Heart right ventricle (tissue), 16 donors: ENCODE data around the gene SCN11A. TPM values are rescaled to one million over a fixed set of nuclear protein-coding genes. Genes with fewer than 3 reads are reported as not detected.
"Not testable (repeated sequence)": the region's sequence is repeated elsewhere in the genome, so short reads cannot be mapped to it uniquely, and the experiment has no call there.

ENCODE experiments used
- ATAC-seq, 8 donors: fragments of 200-7000 bp; cut with Tn5 transposase; one replicate each; pipeline ENCODE4 v1.9.1; 2020; ENCODE audit warnings: mild to moderate bottlenecking in 8 of 8, moderate library complexity in 8 of 8, moderate number of reproducible peaks in 1 of 8
- DNase-seq, 2 donors: peaks; one replicate each; pipeline ENCODE4 v3.0.0-alpha.2; 2020
- H3K27ac ChIP-seq, 10 donors: fragments of 200-600 bp; sonication (generic) in 2 of 10; one replicate each; pipeline versions ENCODE4 v1.5.0 to v1.8.0; 2020 to 2022; ENCODE audit warnings: mild to moderate bottlenecking in 3 of 10
- H3K27me3 ChIP-seq, 7 donors: fragments of 200-600 bp; one replicate each; pipeline ENCODE4 v1.8.0; 2021 to 2022; ENCODE audit warnings: mild to moderate bottlenecking in 2 of 7
- H3K36me3 ChIP-seq, 9 donors: fragments of 200-600 bp; sonication (generic) in 1 of 9; one replicate each; pipeline versions ENCODE4 v1.5.0 to v1.8.0; 2020 to 2022; ENCODE audit warnings: mild to moderate bottlenecking in 2 of 9
- H3K4me1 ChIP-seq, 9 donors: fragments of 200-600 bp; sonication (generic) in 1 of 9; one replicate each; pipeline versions ENCODE4 v1.5.0 to v1.8.0; 2020 to 2022; ENCODE audit warnings: mild to moderate bottlenecking in 4 of 9
- H3K4me3 ChIP-seq, 10 donors: fragments of 200-600 bp; sonication (generic) in 2 of 10; one replicate each; pipeline versions ENCODE4 v1.5.0 to v1.8.0; 2020 to 2022; ENCODE audit warnings: mild to moderate bottlenecking in 7 of 10, moderate library complexity in 2 of 10
- H3K9me3 ChIP-seq, 11 donors: fragments of 200-600 bp in 10 of 11; sonication (generic) in 2 of 11; one replicate each; pipeline versions ENCODE4 v1.5.0 to v1.8.0; 2013 to 2022; ENCODE audit warnings: mild to moderate bottlenecking in 2 of 11, control low read depth in 1 of 11, moderate library complexity in 1 of 11
- WGBS, 2 donors: extraction: QIAGEN DNeasy Blood & Tissue Kit; methylation state at CpG; one replicate each; pipeline ENCODE4 v1.1.7; 2013; ENCODE audit warnings: inconsistent platforms in 1 of 2; 5-methylcytosine and 5-hydroxymethylcytosine counted together
- intact Hi-C, 10 donors: fragments of 100-400 bp; cut with DNase I; formaldehyde crosslinking; loops; one replicate each; pipeline versions ENCODE4 v1.11.1 to v1.14.2; 2022
- polyA plus RNA-seq, 2 donors: library from polyadenylated mRNA; stranded (reverse); fragments of 200-250 nt; gene quantifications; one replicate each; pipeline ENCODE4 v1.2.3, GENCODE V29; 2013
- total RNA-seq, 10 donors: library from RNA; stranded (reverse); fragmentation: NEBNext Ultra II Directional in 3 of 10; extraction: Animal tissue kit (Norgen Biotek cat#: 25700) in 3 of 10; gene quantifications; one replicate each; pipeline versions ENCODE4 v1.2.1 to v1.2.4, GENCODE V29; 2021 to 2023
- TF ChIP-seq, protein P1 (sequence below), 9 donors: fragments of 200-600 bp; sonication (generic) in 2 of 9; IDR thresholded peaks; one replicate each; pipeline versions ENCODE4 v1.5.0 to v1.8.0; 2021 to 2022; ENCODE audit warnings: antibody characterized with exemption in 9 of 9, mild to moderate bottlenecking in 5 of 9, moderate library complexity in 1 of 9
- donor health status: Arrhythmogenic right ventricular cardiomyopathy.
- donor health status: ischemic (EF 13 %, LVEDD 7.1; RV severe dilation, severe dysfunction).
- donor health status: healthy with polysubstance abuse.
- donor health status: DM: no; HTN: yes; CAD: no.
- donor health status: DM: no; HTN: no; CAD: no.
- donor health status: ischemic (EF 25% LVEDD 6.9; RV normal size, moderate dysfunction).
- donor health status: ischemic (EF 25% LVEDD 5.7; RV mildly dilated, moderate dysfunction).
- donor health status: healthy.
- donor health status: DM: yes; HTN: yes; CAD: no.
- donor health status: Ischemic cardiomyopathy.
- donor health status: ischemic (EF 35%, LVEDD 5.7; RV mildly dilated, moderate dysfunction).
- donor health status: nonischemic (EF 11% LVEDD 7.7; RV severe dilation, severe dysfunction).
- donor health status: DM: yes; HTN: yes; CAD: no.
- donor health status: PGD.
- donor health status: ischemic (EF 29% LVEDD 5.4; RV normal size, mild dysfunction).
- donor health status: nonischemic (EF 23%, LVEDD 6.1; RV moderate dilation, normal function).

Gene SCN11A
- total and polyA plus RNA-seq, 12 donors, result 0.01 to 0.15 (median 0.07) TPM; not detected in 2

DNA sequence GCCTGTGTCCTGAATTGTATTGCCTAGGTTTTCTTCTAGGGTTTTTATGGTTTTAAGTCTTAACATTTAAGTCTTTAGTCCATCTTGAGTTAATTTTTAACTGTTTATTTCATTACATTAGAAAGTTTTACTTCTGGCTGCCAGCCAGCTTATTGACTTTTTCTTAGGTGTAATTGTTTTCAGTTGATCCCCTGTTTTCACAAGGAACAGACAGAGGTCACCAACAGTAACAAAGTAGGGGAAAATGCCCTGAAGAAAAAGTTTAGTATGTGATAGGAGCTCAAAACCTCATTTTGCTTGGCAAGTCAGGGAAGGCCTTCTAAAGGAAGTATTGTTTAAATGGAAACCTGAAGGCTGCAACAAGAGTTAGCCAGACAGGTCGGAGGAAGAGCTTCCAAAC lies 10.4 kb upstream of the SCN11A start:
- Histone ChIP-seq H3K27me3 (no peaks in the 10 kb centered on the region), H3K4me1 (peaks cover 0 to 3% (median 0%) of the 10 kb centered on the region in 9 donors), H3K36me3 (peaks cover 0 to 32% (median 8%) of the 10 kb centered on the region in 9 donors), H3K9me3 (no peaks in the 10 kb centered on the region), H3K27ac (no peak overlapping the region), H3K4me3 (no peak overlapping the region)
- intact Hi-C loops, result no loop called here
- WGBS, 2 donors, result 77 to 86% methylated on average over 1 of the region's 1 CpG
- DNase-seq (no peak), ATAC-seq (no peak)
- TF ChIP-seq, protein P1, sequence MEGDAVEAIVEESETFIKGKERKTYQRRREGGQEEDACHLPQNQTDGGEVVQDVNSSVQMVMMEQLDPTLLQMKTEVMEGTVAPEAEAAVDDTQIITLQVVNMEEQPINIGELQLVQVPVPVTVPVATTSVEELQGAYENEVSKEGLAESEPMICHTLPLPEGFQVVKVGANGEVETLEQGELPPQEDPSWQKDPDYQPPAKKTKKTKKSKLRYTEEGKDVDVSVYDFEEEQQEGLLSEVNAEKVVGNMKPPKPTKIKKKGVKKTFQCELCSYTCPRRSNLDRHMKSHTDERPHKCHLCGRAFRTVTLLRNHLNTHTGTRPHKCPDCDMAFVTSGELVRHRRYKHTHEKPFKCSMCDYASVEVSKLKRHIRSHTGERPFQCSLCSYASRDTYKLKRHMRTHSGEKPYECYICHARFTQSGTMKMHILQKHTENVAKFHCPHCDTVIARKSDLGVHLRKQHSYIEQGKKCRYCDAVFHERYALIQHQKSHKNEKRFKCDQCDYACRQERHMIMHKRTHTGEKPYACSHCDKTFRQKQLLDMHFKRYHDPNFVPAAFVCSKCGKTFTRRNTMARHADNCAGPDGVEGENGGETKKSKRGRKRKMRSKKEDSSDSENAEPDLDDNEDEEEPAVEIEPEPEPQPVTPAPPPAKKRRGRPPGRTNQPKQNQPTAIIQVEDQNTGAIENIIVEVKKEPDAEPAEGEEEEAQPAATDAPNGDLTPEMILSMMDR (IDR thresholded peaks at IDR 0.05), result no peak

DNA sequence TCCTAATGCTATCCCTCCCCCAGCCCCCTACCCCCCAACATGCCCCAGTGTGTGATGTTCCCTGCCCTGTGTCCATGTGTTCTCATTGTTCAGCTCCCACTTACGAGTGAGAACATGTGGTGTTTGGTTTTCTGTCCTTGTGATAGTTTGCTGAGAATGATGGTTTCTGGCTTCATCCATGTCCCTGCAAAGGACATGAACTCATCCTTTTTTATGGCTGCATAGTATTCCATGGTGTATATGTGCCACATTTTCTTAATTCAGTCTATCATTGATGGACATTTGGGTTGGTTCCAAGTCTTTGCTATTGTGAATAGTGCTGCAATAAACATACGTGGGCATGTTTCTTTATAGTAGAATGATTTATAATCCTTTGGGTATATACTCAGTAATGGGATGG lies 9.5 kb upstream of the SCN11A start:
- 80 to 92% methylated on average over 2 of the region's 2 CpGs for WGBS, 2 donors
- ATAC-seq, H3K27ac ChIP-seq, intact Hi-C loops, H3K27me3 ChIP-seq, H3K4me1 ChIP-seq, H3K4me3 ChIP-seq, DNase-seq, H3K9me3 ChIP-seq: not testable (repeated sequence)
- peaks cover 0 to 23% (median 0%) of the 10 kb centered on the region in 9 donors for H3K36me3 ChIP-seq

DNA sequence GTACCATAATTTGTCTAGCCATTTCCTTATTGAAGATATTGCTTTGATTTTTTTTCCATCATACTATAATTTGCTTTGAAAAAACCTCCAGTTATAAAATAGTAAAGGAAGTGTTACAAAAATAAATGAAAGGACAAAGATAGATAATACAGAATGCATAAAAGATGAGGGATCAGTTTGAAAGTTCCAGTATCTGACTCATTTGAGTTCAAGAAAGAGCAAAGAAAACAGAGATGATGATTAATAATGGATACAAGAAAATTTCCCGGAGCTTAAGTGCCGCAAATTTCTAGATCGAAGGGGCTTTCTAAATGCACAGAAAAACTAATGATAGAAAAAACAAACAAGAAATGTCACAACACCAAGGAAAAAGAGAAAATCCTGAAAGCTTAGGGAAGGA lies 4.4 kb upstream of the SCN11A start:
- TF ChIP-seq, protein P1 (IDR thresholded peaks at IDR 0.05), result no peak

DNA sequence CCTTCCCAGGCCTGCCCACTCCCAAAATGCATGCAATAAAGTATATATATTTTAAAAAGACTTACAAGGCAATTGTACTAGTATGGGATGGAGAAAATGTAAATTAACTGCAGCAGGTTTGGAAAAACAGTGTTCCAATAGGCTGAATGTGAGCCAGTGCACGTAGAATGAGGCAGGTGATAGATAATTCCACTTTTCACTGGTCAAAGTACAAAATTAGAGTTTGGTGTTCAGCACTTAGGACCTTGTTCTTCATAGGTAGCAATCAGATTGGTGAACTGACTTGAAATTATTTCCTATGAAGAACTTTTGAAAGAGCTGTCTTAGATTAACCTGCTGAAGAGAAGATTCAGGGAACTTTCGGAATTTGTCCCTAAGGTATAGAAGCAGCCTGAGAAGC lies 2.0 kb upstream of the SCN11A start:
- H3K36me3 ChIP-seq, result no peaks in the 10 kb centered on the region
- H3K27me3 ChIP-seq, result no peaks in the 10 kb centered on the region
- H3K4me3 ChIP-seq, result no peak overlapping the region
- DNase-seq (no peak), ATAC-seq (no peak)
- no peak overlapping the region for H3K27ac ChIP-seq
- H3K9me3 ChIP-seq, result no peaks in the 10 kb centered on the region
- WGBS, 2 donors, result 81 to 87% methylated on average over 2 of the region's 2 CpGs
- H3K4me1 ChIP-seq, result peaks cover 2 to 40% (median 23%) of the 10 kb centered on the region in 9 donors
- TF ChIP-seq, protein P1 (IDR thresholded peaks at IDR 0.05), result no peak
- intact Hi-C loops, result loop anchor here in 1 of 10 donors (5.0 kb wide), 1 partner anchor 49 kb away; no protein-coding TSS in a partner anchor

More for the DNA sequence above, 4.4 kb upstream of the SCN11A start:
- ATAC-seq (no peak), DNase-seq (no peak)
- Histone ChIP-seq H3K27ac (no peak overlapping the region), H3K36me3 (no peaks in the 10 kb centered on the region), H3K4me3 (no peak overlapping the region), H3K27me3 (no peaks in the 10 kb centered on the region), H3K4me1 (peaks cover 2 to 35% (median 23%) of the 10 kb centered on the region in 9 donors), H3K9me3 (no peaks in the 10 kb centered on the region)
- intact Hi-C loops, result no loop called here
- 88 to 96% methylated on average over 3 of the region's 3 CpGs for WGBS, 2 donors

DNA sequence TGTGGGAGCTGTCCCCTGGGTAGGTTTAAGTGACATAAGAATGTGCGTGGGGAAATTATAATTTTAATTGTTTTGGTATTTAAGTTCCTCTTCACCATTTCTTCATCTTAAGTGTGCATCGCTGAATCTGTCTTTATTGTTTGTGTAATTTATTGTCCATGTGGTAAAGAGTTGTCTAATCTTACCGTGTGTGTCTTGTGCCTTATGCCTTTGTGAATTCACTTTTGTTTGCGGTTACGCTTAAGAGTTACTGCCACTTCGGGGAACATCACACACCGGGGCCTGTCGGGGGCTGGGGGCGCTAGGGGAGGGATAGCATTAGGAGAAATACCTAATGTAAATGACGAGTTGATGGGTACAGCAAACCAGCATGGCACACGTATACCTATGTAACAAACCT lies 839 bp upstream of the SCN11A start:
- Histone ChIP-seq H3K4me3 (peak overlapping the region; percentile 78 to 99 (median 97)), H3K9me3 (no peaks in the 10 kb centered on the region), H3K27ac (peak overlapping the region in 8 of 10 donors; percentile 79 to 94 (median 88)), H3K4me1 (peaks cover 2 to 40% (median 23%) of the 10 kb centered on the region in 9 donors), H3K27me3 (no peaks in the 10 kb centered on the region), H3K36me3 (no peaks in the 10 kb centered on the region)
- 2 to 3% methylated on average over 11 of the region's 11 CpGs for WGBS, 2 donors
- DNase-seq (no peak), ATAC-seq (no peak)
- TF ChIP-seq, protein P1 (IDR thresholded peaks at IDR 0.05), result no peak
- intact Hi-C loops, result loop anchor here in 1 of 10 donors (5.0 kb wide), 1 partner anchor 50 kb away; no protein-coding TSS in a partner anchor
